Left ventricle myocardium inferior (tissue), 1 donor: Measurements from ENCODE around the gene SCMH1. TPM values are rescaled to one million over a fixed set of nuclear protein-coding genes. Genes with fewer than 3 reads are reported as not detected.

Experiments
- DNase-seq: peaks from one replicate; pipeline ENCODE4 v3.0.0-alpha.2; 2020
- H3K27ac ChIP-seq: fragments of 200-600 bp; replicated peaks from 2 replicates; pipeline ENCODE4 v1.8.0; 2021
- H3K27me3 ChIP-seq: fragments of 200-600 bp; 2 replicates; pipeline ENCODE4 v1.8.0; 2021; ENCODE audit warnings: low read depth
- H3K36me3 ChIP-seq: fragments of 200-600 bp; 2 replicates; pipeline ENCODE4 v1.8.0; 2021
- H3K4me1 ChIP-seq: fragments of 200-600 bp; 2 replicates; pipeline ENCODE4 v1.8.0; 2021
- H3K4me3 ChIP-seq: fragments of 200-600 bp; 2 replicates; pipeline ENCODE4 v1.8.0; 2021; ENCODE audit warnings: mild to moderate bottlenecking, moderate library complexity
- H3K9me3 ChIP-seq: fragments of 200-600 bp; replicated peaks from 2 replicates; pipeline ENCODE4 v1.8.0; 2021
- intact Hi-C: fragments of 100-400 bp; cut with micrococcal nuclease; formaldehyde crosslinking; loops from one replicate; pipeline ENCODE4 v1.11.0; 2022
- total RNA-seq: library from RNA; stranded (reverse); fragmentation: NEBNext Ultra II Directional; extraction: Animal tissue kit (Norgen Biotek cat#: 25700); gene quantifications from one replicate; pipeline ENCODE4 v1.2.1, GENCODE V29; 2021
- TF ChIP-seq, protein P1 (sequence below): fragments of 200-600 bp; IDR thresholded peaks from 2 replicates; pipeline ENCODE4 v1.8.0; 2021; ENCODE audit warnings: antibody characterized with exemption, mild to moderate bottlenecking, borderline replicate concordance
- donor health status: DM: no; HTN: yes; CAD: no; lungs with severe emphysema.

Gene SCMH1
- total RNA-seq, 1 donor from 2014 or later: 48.1 TPM

DNA sequence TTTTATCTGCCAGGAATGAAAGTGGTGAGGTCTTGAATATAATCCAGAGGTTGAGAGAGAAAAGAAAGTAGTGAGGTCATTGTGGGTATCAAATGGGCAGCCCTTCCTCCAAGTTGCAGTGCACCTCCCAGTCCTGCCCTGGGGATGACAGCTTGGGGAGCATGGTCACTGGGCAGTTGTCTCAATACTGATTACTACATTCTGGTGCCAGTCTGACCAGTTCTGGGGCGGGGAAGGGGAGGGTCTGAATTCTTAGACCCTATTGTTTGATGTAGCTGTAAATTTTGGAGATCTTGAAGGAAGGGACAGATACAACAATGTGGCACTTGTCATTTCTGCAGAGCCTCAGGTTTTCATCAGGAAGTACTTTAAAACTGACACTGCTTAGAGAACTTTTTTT, 231.8 kb downstream of the SCMH1 start:
- Histone ChIP-seq H3K9me3 (no peaks in the 10 kb centered on the region), H3K27ac (no peak overlapping the region), H3K4me3 (no peak overlapping the region), H3K27me3 (no peaks in the 10 kb centered on the region), H3K4me1 (peaks cover 24% of the 10 kb centered on the region), H3K36me3 (peaks cover 68% of the 10 kb centered on the region)
- DNase-seq: no peak
- TF ChIP-seq, protein P1, sequence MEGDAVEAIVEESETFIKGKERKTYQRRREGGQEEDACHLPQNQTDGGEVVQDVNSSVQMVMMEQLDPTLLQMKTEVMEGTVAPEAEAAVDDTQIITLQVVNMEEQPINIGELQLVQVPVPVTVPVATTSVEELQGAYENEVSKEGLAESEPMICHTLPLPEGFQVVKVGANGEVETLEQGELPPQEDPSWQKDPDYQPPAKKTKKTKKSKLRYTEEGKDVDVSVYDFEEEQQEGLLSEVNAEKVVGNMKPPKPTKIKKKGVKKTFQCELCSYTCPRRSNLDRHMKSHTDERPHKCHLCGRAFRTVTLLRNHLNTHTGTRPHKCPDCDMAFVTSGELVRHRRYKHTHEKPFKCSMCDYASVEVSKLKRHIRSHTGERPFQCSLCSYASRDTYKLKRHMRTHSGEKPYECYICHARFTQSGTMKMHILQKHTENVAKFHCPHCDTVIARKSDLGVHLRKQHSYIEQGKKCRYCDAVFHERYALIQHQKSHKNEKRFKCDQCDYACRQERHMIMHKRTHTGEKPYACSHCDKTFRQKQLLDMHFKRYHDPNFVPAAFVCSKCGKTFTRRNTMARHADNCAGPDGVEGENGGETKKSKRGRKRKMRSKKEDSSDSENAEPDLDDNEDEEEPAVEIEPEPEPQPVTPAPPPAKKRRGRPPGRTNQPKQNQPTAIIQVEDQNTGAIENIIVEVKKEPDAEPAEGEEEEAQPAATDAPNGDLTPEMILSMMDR: no peak
- intact Hi-C loops: no loop called here

DNA sequence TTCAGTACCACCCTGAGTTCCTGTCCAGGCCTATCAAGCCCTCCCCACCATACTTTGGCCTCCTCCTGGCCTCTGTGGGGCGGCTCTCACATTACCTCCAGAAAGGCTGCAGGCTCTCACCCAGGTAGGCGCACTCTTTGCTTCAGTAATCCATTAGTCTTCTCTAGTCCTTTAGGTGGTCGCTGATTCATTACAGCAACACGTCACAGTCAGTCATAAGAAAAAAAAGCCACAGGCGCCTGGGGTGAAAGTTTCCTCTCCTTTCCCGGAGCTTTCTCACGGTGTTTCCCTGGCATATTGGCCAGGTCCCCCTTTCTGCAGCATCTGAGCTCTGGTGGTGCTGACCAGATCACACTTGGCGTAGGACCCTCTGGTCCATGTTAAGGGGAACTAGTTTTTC, 232.6 kb downstream of the SCMH1 start:
- Histone ChIP-seq H3K9me3 (no peaks in the 10 kb centered on the region), H3K4me1 (peaks cover 15% of the 10 kb centered on the region), H3K4me3 (no peak overlapping the region), H3K27ac (no peak overlapping the region), H3K27me3 (no peaks in the 10 kb centered on the region), H3K36me3 (peaks cover 75% of the 10 kb centered on the region)
- TF ChIP-seq, protein P1: no peak
- intact Hi-C loops: no loop called here
- no peak for DNase-seq

DNA sequence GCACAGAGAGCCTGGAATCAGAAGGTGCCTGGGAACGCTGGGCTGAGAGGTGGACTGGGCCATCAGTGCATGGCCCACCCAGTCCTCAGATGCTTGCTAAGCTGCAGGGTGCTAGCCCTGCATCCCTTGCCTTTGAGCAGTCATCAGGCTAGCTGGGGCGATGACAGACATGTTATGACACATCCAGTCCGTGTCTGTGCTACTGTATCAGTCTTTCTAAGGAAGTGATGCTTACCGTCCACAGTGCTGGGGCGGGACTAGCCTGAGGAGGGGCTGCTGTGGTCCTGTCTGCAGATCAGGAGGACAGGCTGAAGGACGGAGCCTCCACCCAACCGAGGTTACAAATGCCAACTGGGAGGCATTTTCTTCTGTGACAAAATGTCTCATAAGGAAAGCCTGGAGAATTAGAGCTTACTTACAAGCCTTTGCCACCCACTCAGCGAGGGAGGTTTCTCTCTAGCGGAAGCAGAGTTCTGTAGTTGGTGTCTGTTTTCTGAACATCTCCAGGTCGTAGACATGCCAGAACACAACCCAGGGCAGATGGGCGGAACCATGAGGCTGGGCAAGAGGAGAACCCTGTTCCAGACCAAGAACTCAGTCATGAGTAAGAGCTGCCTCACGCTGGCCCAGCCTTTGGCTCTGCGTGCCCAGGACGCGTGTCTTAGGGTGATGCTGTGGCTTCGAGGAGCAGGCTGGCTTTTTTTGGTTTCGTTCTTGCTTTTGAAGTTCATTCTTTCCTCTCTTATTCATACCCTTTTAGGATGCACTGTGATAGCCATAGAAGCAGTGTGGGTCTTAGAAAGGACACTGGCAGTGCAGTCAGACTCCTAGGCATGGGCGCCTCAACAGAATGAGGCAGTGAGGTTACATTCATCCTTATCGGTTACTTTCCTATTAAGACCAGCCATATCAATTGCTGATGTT, 234.9 kb downstream of the SCMH1 start:
- Histone ChIP-seq H3K27me3 (no peaks in the 10 kb centered on the region), H3K4me1 (peaks cover 17% of the 10 kb centered on the region), H3K9me3 (no peaks in the 10 kb centered on the region), H3K27ac (no peak overlapping the region), H3K36me3 (peaks cover 88% of the 10 kb centered on the region), H3K4me3 (no peak overlapping the region)
- intact Hi-C loops: no loop called here
- TF ChIP-seq, protein P1: no peak
- no peak for DNase-seq

DNA sequence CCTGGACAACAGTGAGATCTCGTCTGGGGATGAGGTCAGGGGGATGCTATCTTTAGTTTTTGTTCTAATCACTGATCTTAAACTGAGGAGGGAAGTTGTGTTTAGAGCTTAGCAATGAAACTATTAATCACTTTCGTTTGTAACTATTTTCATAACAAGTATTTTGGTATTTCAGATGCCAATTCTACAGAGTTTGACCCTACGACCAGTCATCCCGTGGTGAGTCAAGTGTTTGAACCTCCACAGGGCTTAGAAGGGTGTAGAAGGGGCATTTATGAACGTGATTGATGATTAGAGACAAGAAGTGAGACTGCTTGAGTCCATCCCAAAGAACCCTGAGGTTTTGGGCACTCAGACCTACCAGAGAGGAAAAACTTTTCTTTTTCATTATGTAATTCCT, 236.2 kb downstream of the SCMH1 start:
- TF ChIP-seq, protein P1: no peak
- Histone ChIP-seq H3K27me3 (no peaks in the 10 kb centered on the region), H3K9me3 (no peaks in the 10 kb centered on the region), H3K36me3 (peaks cover 89% of the 10 kb centered on the region), H3K4me3 (no peak overlapping the region), H3K4me1 (peaks cover 17% of the 10 kb centered on the region), H3K27ac (no peak overlapping the region)
- intact Hi-C loops: no loop called here
- DNase-seq: no peak

DNA sequence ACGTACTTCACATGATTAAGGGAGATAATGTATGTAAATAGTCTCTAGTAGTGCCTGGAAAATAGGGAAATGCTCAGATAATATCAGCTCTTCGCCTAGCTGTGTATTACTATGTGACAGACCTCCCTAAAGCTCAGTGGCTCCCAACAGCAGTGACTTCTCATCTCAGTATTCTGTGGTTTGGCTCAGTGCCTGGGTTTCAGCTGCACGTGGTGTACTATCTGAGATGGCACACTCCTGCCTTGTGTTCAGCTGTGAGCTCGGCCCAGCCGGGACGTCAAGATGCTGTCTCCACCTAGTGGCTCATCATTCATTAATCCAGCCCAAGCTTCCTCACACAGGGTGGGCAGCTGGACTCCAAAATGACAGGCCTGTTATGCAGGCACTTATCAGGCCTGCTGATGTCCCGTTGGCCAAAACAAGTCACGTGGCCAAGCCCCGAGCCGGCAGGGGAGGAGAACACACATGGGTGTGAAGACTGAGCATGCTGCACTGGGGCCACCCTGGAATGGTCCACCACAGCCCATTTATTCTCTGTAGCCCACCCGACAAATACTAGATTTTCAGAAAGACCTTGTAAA, 238.4 kb downstream of the SCMH1 start:
- H3K4me3 ChIP-seq: no peak overlapping the region
- intact Hi-C loops: no loop called here
- no peaks in the 10 kb centered on the region for H3K9me3 ChIP-seq
- H3K27ac ChIP-seq: peak overlapping the region; percentile 49
- H3K27me3 ChIP-seq: no peaks in the 10 kb centered on the region
- TF ChIP-seq, protein P1: peak; percentile 68
- peaks cover 87% of the 10 kb centered on the region for H3K36me3 ChIP-seq
- DNase-seq: peak; percentile 89
- peaks cover 17% of the 10 kb centered on the region for H3K4me1 ChIP-seq
